HUDEP-2 (cell line): Measurements from ENCODE around the gene NT5DC2.

Source experiments
- DNase-seq, 76 experiments: peaks; one replicate each; lab custom pipeline; 2025; ENCODE audit not compliant: unreplicated experiment in 76 of 76; lab: John Stamatoyannopoulos, UW

NT5DC2 gene

GRCh38 chr3:52512727-52513126, 20.9 kb downstream of the NT5DC2 start:
- no peak for DNase-seq

- DNase-seq: no peak
Observed at GRCh38 chr3:52512105-52512504, 21.6 kb downstream of the NT5DC2 start.

GRCh38 chr3:52511509-52511908, 22.1 kb downstream of the NT5DC2 start:
- no peak for DNase-seq

- DNase-seq: no peak
Observed at GRCh38 chr3:52509753-52510328, 23.8 kb downstream of the NT5DC2 start.

GRCh38 chr3:52507359-52507758, 26.3 kb downstream of the NT5DC2 start:
- no peak for DNase-seq

GRCh38 chr3:52506266-52506966, 27.2 kb downstream of the NT5DC2 start:
- DNase-seq: no peak

- DNase-seq: no peak
Observed at GRCh38 chr3:52504977-52505376, 28.7 kb downstream of the NT5DC2 start.

GRCh38 chr3:52503788-52504424, 29.8 kb downstream of the NT5DC2 start:
- DNase-seq: no peak

GRCh38 chr3:52502808-52503350, 30.8 kb downstream of the NT5DC2 start:
- no peak for DNase-seq

GRCh38 chr3:52502001-52502400, 31.7 kb downstream of the NT5DC2 start:
- no peak for DNase-seq

- DNase-seq: no peak
Observed at GRCh38 chr3:52501046-52501445, 32.6 kb downstream of the NT5DC2 start.

- DNase-seq: no peak
Observed at GRCh38 chr3:52498137-52499054, 35.3 kb downstream of the NT5DC2 start.

GRCh38 chr3:52495777-52496602, 37.7 kb downstream of the NT5DC2 start:
- DNase-seq: no peak

- DNase-seq: no peak
Observed at GRCh38 chr3:52494886-52495495, 38.7 kb downstream of the NT5DC2 start, which contains the start of gene STAB1. TSS of gene STAB1 (plus strand) at chr3:52495338. CDS start at chr3:52495414, 76 bp downstream.

- DNase-seq: no peak
Observed at GRCh38 chr3:52494445-52494844, 39.2 kb downstream of the NT5DC2 start.

GRCh38 chr3:52493232-52494017, 40.2 kb downstream of the NT5DC2 start:
- DNase-seq: no peak

GRCh38 chr3:52492059-52492458, 41.6 kb downstream of the NT5DC2 start:
- no peak for DNase-seq

- no peak for DNase-seq
Observed at GRCh38 chr3:52490939-52491526, 42.6 kb downstream of the NT5DC2 start.
